H1 (cell line): Measurements from ENCODE around the gene SH2D4B. TPM values are rescaled to one million over a fixed set of nuclear protein-coding genes. Genes with fewer than 3 reads are reported as not detected.

Experiments
- CTCF ChIA-PET: fragments of 300-600 bp; sonication (Branson Sonifier 250); formaldehyde crosslinking; loops from one replicate; lab custom pipeline; 2021; ENCODE audit not compliant: partially characterized antibody; lab: Charles Lee
- POLR2A ChIA-PET: fragments of 300-600 bp; sonication (Branson Sonifier 250); formaldehyde crosslinking; loops from one replicate; lab custom pipeline; 2021; ENCODE audit warnings: inconsistent platforms; ENCODE audit not compliant: partially characterized antibody; lab: Charles Lee
- DNase-seq, 2 experiments: peaks; one replicate each; pipeline versions ENCODE4 v3.0.0 to v3.0.0-alpha.2; 2010 to 2022; ENCODE audit warnings: low spot score in 2 of 2, low read depth in 1 of 2, mixed read lengths in 1 of 2
- FAIRE-seq: peaks from 2 replicates; lab custom pipeline; 2011; peaks lifted over from hg19 to GRCh38; lab: Jason Lieb, UNC
- H2AFZ ChIP-seq: 2 replicates; pipeline ENCODE4 v1.8.1; 2012; ENCODE audit warnings: low read length, inconsistent platforms
- H2AK5ac ChIP-seq: 2 replicates; pipeline ENCODE4 v1.6.1; 2013; ENCODE audit warnings: low read depth, low read length
- H2BK120ac ChIP-seq: replicated peaks from 2 replicates; pipeline ENCODE3; 2013; ENCODE audit warnings: low read depth, low read length, inconsistent platforms
- H2BK12ac ChIP-seq: 2 replicates; pipeline ENCODE4 v1.6.1; 2013; ENCODE audit warnings: low read depth, low read length
- H2BK15ac ChIP-seq: 2 replicates; pipeline ENCODE4 v1.6.1; 2013; ENCODE audit warnings: low read length
- H2BK20ac ChIP-seq: 2 replicates; pipeline ENCODE4 v1.6.1; 2013; ENCODE audit warnings: low read length
- H2BK5ac ChIP-seq: 2 replicates; pipeline ENCODE4 v1.6.1; 2013; ENCODE audit warnings: low read depth, low read length
- H3K14ac ChIP-seq: 2 replicates; pipeline ENCODE4 v1.6.1; 2013; ENCODE audit warnings: inconsistent platforms; ENCODE audit not compliant: insufficient read length
- H3K18ac ChIP-seq: 2 replicates; pipeline ENCODE4 v1.6.1; 2013; ENCODE audit warnings: low read length; ENCODE audit errors: extremely low read depth
- H3K23ac ChIP-seq: 2 replicates; pipeline ENCODE4 v1.6.1; 2013; ENCODE audit warnings: inconsistent platforms; ENCODE audit not compliant: insufficient read length
- H3K23me2 ChIP-seq: 2 replicates; pipeline ENCODE4 v1.6.1; 2013; ENCODE audit warnings: low read depth, low read length
- H3K27ac ChIP-seq: 2 replicates; pipeline ENCODE4 v1.6.1; 2011; ENCODE audit warnings: low read depth, low read length, inconsistent platforms
- H3K27me3 ChIP-seq, 4 experiments: replicated peaks in 1 of 4; 1 replicate in 1 of 4; 2 replicates in 3 of 4; pipeline versions ENCODE4 v1.6.1 to v1.8.1; 2011 to 2013; ENCODE audit warnings: low read length in 3 of 4, mild to moderate bottlenecking in 3 of 4, inconsistent platforms in 2 of 4, mixed read lengths in 2 of 4, moderate library complexity in 1 of 4; ENCODE audit not compliant: control insufficient read depth in 3 of 4, insufficient read depth in 3 of 4; ENCODE audit errors: extremely low read depth in 1 of 4
- H3K36me3 ChIP-seq, 4 experiments: 2 replicates each; pipeline versions ENCODE4 v1.6.1 to v1.8.1; 2011 to 2013; ENCODE audit warnings: mild to moderate bottlenecking in 4 of 4, low read length in 3 of 4, moderate library complexity in 2 of 4, control low read depth in 1 of 4, inconsistent platforms in 1 of 4; ENCODE audit not compliant: insufficient read depth in 4 of 4, control insufficient read depth in 2 of 4
- H3K4ac ChIP-seq: replicated peaks from 2 replicates; pipeline ENCODE3; 2013; ENCODE audit warnings: low read length, low read depth, mixed read lengths, inconsistent platforms; ENCODE audit not compliant: insufficient read length
- H3K4me1 ChIP-seq, 4 experiments: replicated peaks in 1 of 4; 1 replicate in 1 of 4; 2 replicates in 3 of 4; pipeline versions ENCODE4 v1.6.1 to v1.8.1; 2011 to 2013; ENCODE audit warnings: low read length in 3 of 4, inconsistent platforms in 2 of 4, mixed read lengths in 1 of 4; ENCODE audit not compliant: insufficient read depth in 4 of 4, control insufficient read depth in 3 of 4
- H3K4me2 ChIP-seq, 2 experiments: 2 replicates each; pipeline versions ENCODE4 v1.6.1 to v1.8.1; 2011 to 2013; ENCODE audit warnings: low read depth in 2 of 2, low read length in 2 of 2, control low read depth in 1 of 2, inconsistent platforms in 1 of 2, mild to moderate bottlenecking in 1 of 2; ENCODE audit not compliant: insufficient read depth in 1 of 2
- H3K4me3 ChIP-seq, 4 experiments: fragments of 200-600, 300-600 bp in 1 of 4; sonication (generic), shearing (Covaris generic), sonication (Bioruptor Twin) in 1 of 4; 2 replicates each; pipeline versions ENCODE4 v1.5.1 to v1.8.1; 2011 to 2016; ENCODE audit warnings: low read length in 4 of 4, low read depth in 3 of 4, control low read depth in 2 of 4, inconsistent platforms in 2 of 4, mild to moderate bottlenecking in 2 of 4, mixed read lengths in 1 of 4, moderate library complexity in 1 of 4; ENCODE audit not compliant: insufficient read depth in 2 of 4; ENCODE audit errors: extremely low read depth in 1 of 4
- H3K56ac ChIP-seq: replicated peaks from 2 replicates; pipeline ENCODE3; 2013; ENCODE audit warnings: low read depth, mild to moderate bottlenecking, mixed read lengths, low read length, inconsistent platforms; ENCODE audit not compliant: insufficient read length
- H3K79me1 ChIP-seq: 2 replicates; pipeline ENCODE4 v1.6.1; 2013; ENCODE audit warnings: low read depth, low read length, control low read depth
- H3K79me2 ChIP-seq, 2 experiments: 2 replicates each; pipeline versions ENCODE4 v1.6.1 to v1.8.1; 2012 to 2013; ENCODE audit warnings: low read length in 2 of 2, mild to moderate bottlenecking in 2 of 2, inconsistent platforms in 1 of 2; ENCODE audit not compliant: insufficient read depth in 2 of 2, control insufficient read depth in 1 of 2
- H3K9ac ChIP-seq, 4 experiments: replicated peaks in 1 of 4; 1 replicate in 1 of 4; 2 replicates in 3 of 4; pipeline versions ENCODE4 v1.6.1 to v1.8.1; 2011 to 2013; ENCODE audit warnings: low read depth in 3 of 4, low read length in 3 of 4, control low read depth in 2 of 4, mild to moderate bottlenecking in 2 of 4, moderate library complexity in 2 of 4, inconsistent platforms in 1 of 4; ENCODE audit errors: extremely low read depth in 1 of 4
- H3K9me3 ChIP-seq, 2 experiments: 2 replicates each; pipeline versions ENCODE4 v1.6.1 to v1.8.1; 2012 to 2013; ENCODE audit warnings: mild to moderate bottlenecking in 2 of 2, moderate library complexity in 2 of 2, control low read depth in 1 of 2, inconsistent platforms in 1 of 2, low read depth in 1 of 2, low read length in 1 of 2, mixed read lengths in 1 of 2; ENCODE audit not compliant: insufficient read depth in 2 of 2
- H4K20me1 ChIP-seq, 2 experiments: replicated peaks in 1 of 2; 2 replicates each; pipeline versions ENCODE3 to v1.8.1; 2011 to 2013; ENCODE audit warnings: inconsistent platforms in 2 of 2, low read length in 2 of 2, mild to moderate bottlenecking in 1 of 2; ENCODE audit not compliant: insufficient read depth in 2 of 2, control insufficient read depth in 1 of 2
- H4K5ac ChIP-seq: 2 replicates; pipeline ENCODE4 v1.6.1; 2013; ENCODE audit warnings: low read length, low read depth, mixed read lengths, inconsistent platforms; ENCODE audit not compliant: insufficient read length
- H4K8ac ChIP-seq: 2 replicates; pipeline ENCODE4 v1.8.0; 2013; ENCODE audit warnings: mild to moderate bottlenecking, moderate library complexity, low read length, inconsistent platforms; ENCODE audit not compliant: insufficient read depth; ENCODE audit errors: extremely low read depth
- H4K91ac ChIP-seq: replicated peaks from 2 replicates; pipeline ENCODE3; 2013; ENCODE audit warnings: low read length, mixed read lengths, inconsistent platforms; ENCODE audit not compliant: insufficient read length
- CBX8 ChIP-seq: fragments of 300-800, 300-1000 bp; sonication (generic); IDR thresholded peaks from 2 replicates; pipeline ENCODE4 v1.7.1; 2016; ENCODE audit warnings: low read depth, low read length, borderline replicate concordance
- CTCF ChIP-seq, 3 experiments: IDR thresholded peaks; 1 replicate in 2 of 3; 2 replicates in 1 of 3; pipeline versions ENCODE4 v1.5.1 to v1.6.1; 2011; ENCODE audit warnings: low read length in 3 of 3, mild to moderate bottlenecking in 3 of 3, inconsistent platforms in 2 of 3, low read depth in 1 of 3, moderate library complexity in 1 of 3; ENCODE audit not compliant: insufficient read depth in 1 of 3; ENCODE audit errors: control extremely low read depth in 1 of 3
- GABPA ChIP-seq: IDR thresholded peaks from 2 replicates; pipeline ENCODE4 v1.6.1; 2011; ENCODE audit warnings: mild to moderate bottlenecking, low read length, moderate library complexity, borderline replicate concordance; ENCODE audit not compliant: insufficient read depth
- HDAC2 ChIP-seq, 2 experiments: fragments of 300-600 bp in 1 of 2; sonication (generic) in 1 of 2; IDR thresholded peaks; 2 replicates each; pipeline ENCODE4 v1.6.1; 2011 to 2012; ENCODE audit warnings: low read depth in 2 of 2, low read length in 2 of 2, mild to moderate bottlenecking in 2 of 2, moderate library complexity in 2 of 2, borderline replicate concordance in 1 of 2, inconsistent platforms in 1 of 2
- POU5F1 ChIP-seq: IDR thresholded peaks from 2 replicates; pipeline ENCODE4 v1.6.1; 2011; ENCODE audit warnings: low read depth, mild to moderate bottlenecking, low read length, moderate library complexity
- SP4 ChIP-seq: IDR thresholded peaks from 2 replicates; pipeline ENCODE4 v1.6.1; 2012; ENCODE audit warnings: low read length, inconsistent platforms
- WGBS, 2 experiments: shearing (Covaris generic) in 1 of 2; methylation state at CpG; one replicate each; pipeline versions ENCODE4 v1.1.6 to v1.1.7; 2013 to 2015; ENCODE audit warnings: low lambda C conversion rate in 2 of 2, mixed read lengths in 2 of 2, inconsistent platforms in 1 of 2, low coverage in 1 of 2, missing lambda C conversion rate in 1 of 2; ENCODE audit not compliant: insufficient replicate concordance in 2 of 2, insufficient coverage in 1 of 2, insufficient read length in 1 of 2; ENCODE audit errors: extremely low coverage in 1 of 2, missing lambda C conversion rate in 1 of 2; 5-methylcytosine and 5-hydroxymethylcytosine counted together
- polyA plus RNA-seq, 7 experiments: library from polyadenylated mRNA; depleted of rRNA in 3 of 7; stranded (reverse) in 5 of 7; unstranded in 2 of 7; fragments of >200 nt in 5 of 7; fragments of 200-250 nt in 2 of 7; gene quantifications; 1 replicate in 5 of 7; 2 replicates in 1 of 7; 4 replicates in 1 of 7; pipeline versions ENCODE4 v1.2.1 to v1.2.3, GENCODE V29; 2011 to 2013; ENCODE audit warnings: missing spikeins in 2 of 7, mixed read lengths in 2 of 7
- total RNA-seq: library from RNA; stranded (reverse); fragmentation: NEBNext Ultra II Directional; extraction: Animal tissue kit (Norgen Biotek cat#: 25700); gene quantifications from 2 replicates; pipeline ENCODE4 v1.2.1, GENCODE V29; 2021

SH2D4B gene
- total and polyA plus RNA-seq, 2 of the 8 experiments (the other 6 are each of a cell fraction or from before 2014, with no cell fraction given) = 0.06 to 0.13 TPM

DNA sequence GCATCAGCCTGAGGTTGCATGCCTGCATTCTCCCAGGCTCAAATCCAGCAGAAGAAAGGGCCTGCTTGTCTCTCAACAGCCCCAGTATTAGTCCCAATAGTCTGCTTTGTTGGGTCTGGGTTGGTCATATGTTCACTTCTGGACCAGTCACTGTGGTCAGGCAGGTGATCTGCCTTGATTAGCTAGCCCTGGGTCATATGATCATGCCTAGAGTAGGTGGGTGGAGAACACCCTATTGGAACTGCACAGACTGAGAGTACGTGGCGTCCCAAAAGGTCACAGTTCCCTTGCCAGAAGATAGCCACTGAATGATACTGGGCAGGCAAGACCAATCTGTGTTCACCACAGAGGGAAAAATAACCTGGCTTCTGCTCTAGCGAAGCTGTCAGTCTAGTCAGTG, 80.1 kb downstream of the SH2D4B start:
- Histone ChIP-seq H3K14ac (no peak overlapping the region), H4K20me1 (no peaks in the 10 kb centered on the region), H4K8ac (peak overlapping the region; percentile 29; the same call in 1 of the 2 replicates), H2AFZ (no peak overlapping the region), H3K9me3 (no peaks in the 10 kb centered on the region), H2BK5ac (no peak overlapping the region), H3K27me3 (no peaks in the 10 kb centered on the region), H3K4me2 (no peak overlapping the region), H2BK12ac (no peak overlapping the region), H3K79me2 (no peaks in the 10 kb centered on the region), H3K23me2 (no peaks in the 10 kb centered on the region), H3K4ac (no peak overlapping the region), H2BK20ac (no peak overlapping the region), H3K27ac (no peak overlapping the region), H3K36me3 (no peaks in the 10 kb centered on the region), H4K91ac (no peak overlapping the region), H3K79me1 (no peaks in the 10 kb centered on the region), H3K4me1 (no peaks in the 10 kb centered on the region), H3K56ac (no peak overlapping the region), H4K5ac (no peak overlapping the region)
- WGBS, 2 experiments = 87% methylated on average over 3 of the region's 3 CpGs; no CpG with 5 or more reads in 1 of the 2 experiments
- CTCF ChIA-PET = interaction anchor here (0.9 to 12.9 kb wide), 6 partner anchors 9 to 402 kb away, joined by 3 to 158 read pairs (median 5); no protein-coding TSS in a partner anchor
- no peak for TF ChIP-seq CBX8
- TF ChIP-seq CTCF (IDR thresholded peaks at IDR 0.05; ENCODE audit: control extremely low read depth in 1 of 3, insufficient read depth in 1 of 3, low read depth in 1 of 3, low read length in 3 of 3) = no peak
- no peak for TF ChIP-seq SP4
- no peak for TF ChIP-seq GABPA
- no peak for TF ChIP-seq POU5F1
- no peak for TF ChIP-seq HDAC2 (IDR thresholded peaks at IDR 0.05; ENCODE audit: borderline replicate concordance in 1 of 2, low read depth in 2 of 2, low read length in 2 of 2)
- TF ChIP-seq, all 59 proteins: peak for 0
- Histone ChIP-seq H2AK5ac (no peak overlapping the region), H3K4me3 (no peak overlapping the region), H2BK120ac (no peak overlapping the region), H3K9ac (no peak overlapping the region), H3K23ac (no peak overlapping the region), H2BK15ac (no peak overlapping the region), H3K18ac (no peak overlapping the region)
- no peak for DNase-seq
- no peak for FAIRE-seq
- POLR2A ChIA-PET = no interaction called here
